Activated T-cell treated with anti-CD3 and anti-CD28 coated beads, Interleukin-2, amount 50 U/mL, for 72 hours (primary cell): Measurements from ENCODE around the gene WWOX. TPM values are rescaled to one million over a fixed set of nuclear protein-coding genes. Genes with fewer than 3 reads are reported as not detected.

Source experiments
- ATAC-seq, 2 donors: fragments of 150-1000 bp; cut with Tn5 transposase; replicated peaks in 1 of 2; 2 replicates each; pipeline ENCODE4 v1.10.0; 2021; ENCODE audit warnings: moderate library complexity in 2 of 2, mild to moderate bottlenecking in 1 of 2
- DNase-seq, 2 donors: peaks; one replicate each; pipeline ENCODE4 v3.0.0; 2021 to 2022; ENCODE audit warnings: mixed read lengths in 1 of 2
- H3K27ac Mint-ChIP-seq: one replicate; pipeline ENCODE4 v1.8.0; 2022; ENCODE audit warnings: mild to moderate bottlenecking, moderate library complexity, mixed read lengths
- H3K27me3 Mint-ChIP-seq: one replicate; pipeline ENCODE4 v1.8.0; 2022; ENCODE audit warnings: low read depth, mixed read lengths
- H3K36me3 Mint-ChIP-seq, 2 donors: one replicate each; pipeline ENCODE4 v1.8.0; 2022; ENCODE audit warnings: mixed read lengths in 2 of 2, mild to moderate bottlenecking in 1 of 2; ENCODE audit not compliant: insufficient read depth in 2 of 2
- H3K4me1 Mint-ChIP-seq: one replicate; pipeline ENCODE4 v1.8.0; 2022; ENCODE audit warnings: low read depth, mixed read lengths
- H3K4me3 Mint-ChIP-seq, 2 donors: one replicate each; pipeline ENCODE4 v1.8.0; 2022; ENCODE audit warnings: mild to moderate bottlenecking in 2 of 2, mixed read lengths in 2 of 2, moderate library complexity in 2 of 2
- H3K9me3 Mint-ChIP-seq, 2 donors: one replicate each; pipeline ENCODE4 v1.8.0; 2022; ENCODE audit warnings: mixed read lengths in 2 of 2
- total RNA-seq, 2 donors: library from RNA; stranded (reverse); gene quantifications; one replicate each; pipeline ENCODE4 v1.2.3, GENCODE V29; 2022

The WWOX gene
- total RNA-seq, 2 donors from 2014 or later: 21.2 to 21.5 TPM

DNA sequence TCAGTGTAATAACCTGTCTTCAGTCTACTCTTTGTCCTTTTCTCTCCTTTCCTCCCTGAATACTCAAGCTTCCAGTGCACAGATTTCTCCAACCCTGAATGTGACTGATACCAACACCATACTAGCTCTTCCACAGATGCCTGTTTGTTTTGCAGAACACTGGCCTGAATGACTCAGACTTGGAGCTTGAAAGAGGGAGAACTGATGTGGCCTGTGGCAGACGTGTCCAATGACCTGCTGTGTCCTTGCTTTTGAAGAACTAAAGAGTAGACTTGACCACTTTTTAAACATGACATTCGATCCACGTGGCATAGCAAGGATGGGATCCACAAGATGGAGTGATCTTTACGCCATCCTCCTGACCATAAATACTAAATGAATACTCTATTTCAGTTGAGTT is 361.0 kb downstream of the WWOX start:
- no peaks in the 10 kb centered on the region for H3K4me1 Mint-ChIP-seq
- H3K9me3 Mint-ChIP-seq: no peaks in the 10 kb centered on the region
- no peaks in the 10 kb centered on the region for H3K27me3 Mint-ChIP-seq

DNA sequence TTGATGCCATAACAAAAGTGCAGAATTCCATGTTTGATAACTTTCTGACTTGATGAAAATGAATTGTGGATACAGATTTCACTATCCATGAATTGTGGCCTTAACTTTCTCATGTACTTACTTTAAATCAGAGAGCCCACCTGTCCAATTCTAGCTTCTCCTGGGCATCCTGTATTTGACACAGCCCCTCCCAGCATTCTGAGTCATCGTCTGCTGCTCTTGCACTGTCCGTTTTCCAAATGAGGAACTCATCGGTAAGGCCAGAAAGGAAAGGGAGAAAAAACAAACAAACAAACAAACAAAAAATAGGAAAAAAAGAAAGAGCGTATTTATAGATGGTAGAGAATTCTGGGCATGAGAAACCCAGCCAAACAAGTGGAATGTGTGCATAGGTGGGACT is 361.6 kb downstream of the WWOX start:
- Mint-ChIP-seq H3K4me1 (no peaks in the 10 kb centered on the region), H3K36me3 (peaks cover 0 to 2% of the 10 kb centered on the region in 2 donors), H3K27me3 (no peaks in the 10 kb centered on the region), H3K4me3 (no peak overlapping the region), H3K27ac (no peak overlapping the region), H3K9me3 (no peaks in the 10 kb centered on the region)
- no peak for DNase-seq
- no peak for ATAC-seq

More for the DNA sequence above, 361.0 kb downstream of the WWOX start:
- H3K27ac Mint-ChIP-seq: no peak overlapping the region
- DNase-seq: no peak
- peaks cover 0 to 2% of the 10 kb centered on the region in 2 donors for H3K36me3 Mint-ChIP-seq
- no peak for ATAC-seq
- no peak overlapping the region for H3K4me3 Mint-ChIP-seq

DNA sequence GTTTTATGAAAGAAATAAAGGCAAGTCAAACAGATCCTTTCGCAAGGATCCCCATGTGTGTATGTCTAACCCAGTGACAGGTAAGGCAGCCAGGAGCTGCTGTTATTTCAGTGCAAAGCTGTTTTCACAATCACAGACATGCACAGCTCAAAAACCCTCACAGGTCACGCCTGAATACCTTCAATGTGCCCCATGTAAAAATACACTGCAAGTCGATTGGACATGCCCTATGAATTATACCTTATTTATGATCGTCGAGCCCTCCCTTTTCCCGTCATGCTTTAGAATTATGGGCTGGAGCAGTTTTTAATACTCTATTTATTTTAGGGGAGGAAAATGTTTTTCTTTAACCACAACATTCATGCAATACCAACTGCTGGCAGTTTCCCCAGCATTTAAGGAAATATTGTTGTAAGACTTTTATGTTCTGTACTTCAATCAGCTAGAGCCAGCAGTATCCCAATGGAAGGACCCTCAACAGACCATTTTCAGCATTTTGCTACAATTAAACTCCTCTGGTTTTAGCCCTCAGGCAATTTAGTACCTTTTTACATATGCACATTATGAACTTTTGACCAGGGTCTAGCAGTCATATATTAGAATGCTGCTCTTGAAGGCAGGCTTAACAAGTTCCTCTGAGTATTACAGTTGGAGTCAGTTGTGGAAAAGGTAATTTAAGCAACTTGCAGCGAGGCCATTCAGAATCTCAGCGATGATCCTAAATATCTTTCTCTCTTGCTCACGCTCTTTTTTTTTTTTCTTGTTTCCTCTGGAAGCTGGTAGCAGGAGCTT is 362.2 kb downstream of the WWOX start:
- DNase-seq (no peak), ATAC-seq (no peak)
- Mint-ChIP-seq H3K9me3 (no peaks in the 10 kb centered on the region), H3K4me3 (no peak overlapping the region), H3K4me1 (no peaks in the 10 kb centered on the region), H3K27me3 (no peaks in the 10 kb centered on the region), H3K27ac (no peak overlapping the region), H3K36me3 (peaks cover 0 to 2% of the 10 kb centered on the region in 2 donors)

DNA sequence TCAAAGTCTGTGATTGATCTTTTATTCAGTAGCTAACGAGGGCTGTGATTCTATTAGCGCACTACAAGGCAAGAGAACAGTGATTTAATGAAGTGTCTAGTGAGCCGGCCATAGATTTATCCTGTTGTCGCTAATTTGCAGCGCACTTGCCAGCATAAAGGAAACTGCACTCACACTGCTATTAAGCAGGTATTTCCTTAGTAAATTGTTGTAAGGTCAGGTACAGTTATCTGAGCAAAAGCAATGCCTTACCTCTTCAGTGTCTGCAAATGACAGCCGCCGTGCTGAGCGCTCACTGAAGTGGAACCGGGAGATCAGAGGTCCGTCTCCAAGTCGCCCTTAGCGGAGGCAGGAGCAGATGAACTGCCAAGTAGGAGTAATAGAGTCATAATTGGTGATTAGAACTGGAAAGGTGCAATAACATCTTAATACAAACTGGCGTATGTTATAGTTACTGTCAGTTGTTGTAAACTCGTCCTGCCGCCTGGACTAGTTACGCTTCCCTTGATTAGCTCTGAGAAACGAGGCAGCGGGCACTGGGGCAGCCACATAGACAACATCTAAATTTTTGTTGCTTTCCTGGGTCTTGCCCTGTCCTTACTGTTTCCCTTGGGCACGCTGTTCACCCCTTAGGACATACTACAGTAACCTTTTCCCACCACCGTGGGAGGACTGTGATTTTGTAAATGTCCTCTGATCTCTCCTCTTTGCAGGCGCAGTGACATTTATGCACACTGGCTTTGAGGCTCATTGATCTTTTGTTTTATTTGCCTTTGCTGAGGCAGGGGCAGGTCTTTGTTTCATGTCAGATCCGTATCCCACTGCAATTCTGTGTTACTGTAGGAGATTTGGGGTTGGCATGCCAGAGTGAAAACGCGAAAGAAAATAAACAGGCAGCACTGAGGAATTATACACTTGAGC is 363.1 kb downstream of the WWOX start:
- H3K9me3 Mint-ChIP-seq: no peaks in the 10 kb centered on the region

DNA sequence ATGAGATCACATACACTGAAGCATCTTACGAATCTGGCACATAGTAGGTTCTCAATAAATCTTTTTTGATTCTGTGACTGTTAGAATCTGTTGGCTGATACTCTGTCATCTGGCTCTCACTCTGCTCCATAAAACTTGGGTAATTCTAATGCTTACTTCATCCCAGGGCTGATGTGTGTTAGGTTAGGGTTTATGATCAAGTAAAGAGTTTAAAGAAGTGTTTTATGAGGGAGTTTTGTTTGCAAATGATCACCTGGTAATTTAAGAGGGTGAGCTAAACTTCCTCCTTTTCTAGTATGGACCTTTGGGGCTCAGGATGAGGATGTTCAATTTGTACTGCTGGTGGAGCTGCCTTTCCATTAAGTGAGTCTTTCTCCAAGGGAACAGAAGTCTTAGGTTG is 364.1 kb downstream of the WWOX start:
- no peak overlapping the region for H3K4me3 Mint-ChIP-seq
- no peaks in the 10 kb centered on the region for H3K27me3 Mint-ChIP-seq
- no peak for ATAC-seq
- H3K27ac Mint-ChIP-seq: no peak overlapping the region
- H3K36me3 Mint-ChIP-seq: peaks cover 0 to 2% of the 10 kb centered on the region in 2 donors
- no peaks in the 10 kb centered on the region for H3K4me1 Mint-ChIP-seq
- no peak for DNase-seq
- H3K9me3 Mint-ChIP-seq: no peaks in the 10 kb centered on the region

More for the DNA sequence above, 363.1 kb downstream of the WWOX start:
- Mint-ChIP-seq H3K4me1 (no peaks in the 10 kb centered on the region), H3K27me3 (no peaks in the 10 kb centered on the region), H3K36me3 (peaks cover 0 to 2% of the 10 kb centered on the region in 2 donors), H3K27ac (no peak overlapping the region), H3K4me3 (no peak overlapping the region)
- no peak for ATAC-seq
- DNase-seq: no peak

DNA sequence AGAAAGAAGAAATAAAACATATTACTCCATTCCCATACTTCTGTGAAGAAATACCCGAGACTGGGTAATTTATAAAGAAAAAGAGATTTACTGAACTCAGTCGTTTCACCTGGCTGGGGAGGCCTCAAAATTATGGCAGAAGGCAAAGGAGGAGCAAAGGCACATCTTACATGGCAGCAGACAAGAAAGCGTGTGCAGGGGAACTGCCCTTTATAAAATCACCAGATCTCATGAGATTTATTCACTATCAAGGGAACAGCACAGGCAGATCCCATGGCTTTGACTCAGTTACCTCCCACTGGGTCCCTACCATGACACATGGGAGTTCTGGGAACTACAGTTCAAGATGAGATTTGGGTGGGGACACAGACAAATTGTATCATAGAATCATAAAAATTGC is 365.4 kb downstream of the WWOX start:
- Mint-ChIP-seq H3K27me3 (no peaks in the 10 kb centered on the region), H3K9me3 (no peaks in the 10 kb centered on the region), H3K27ac (no peak overlapping the region), H3K4me1 (no peaks in the 10 kb centered on the region), H3K36me3 (peaks cover 0 to 2% of the 10 kb centered on the region in 2 donors), H3K4me3 (no peak overlapping the region)
- DNase-seq (no peak), ATAC-seq (no peak)

DNA sequence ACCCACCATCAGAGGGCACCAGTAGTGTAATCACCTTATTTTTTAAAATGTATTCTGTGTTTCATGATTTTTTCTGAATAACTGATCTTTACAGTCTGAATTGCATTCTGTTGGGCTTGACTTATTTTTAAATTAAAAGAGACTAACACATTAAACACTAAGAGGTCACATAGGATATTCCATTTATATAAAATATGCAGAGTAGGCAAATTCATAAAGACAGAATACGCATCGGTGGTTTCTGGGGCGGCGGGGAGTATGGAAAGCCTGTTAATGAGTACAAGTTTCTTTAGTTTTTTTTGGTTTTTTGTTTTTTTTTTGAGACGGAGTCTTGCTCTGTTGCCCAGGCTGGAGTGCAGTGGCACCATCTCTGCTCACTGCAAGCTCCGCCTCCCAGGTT is 366.3 kb downstream of the WWOX start:
- H3K36me3 Mint-ChIP-seq: peaks cover 0 to 2% of the 10 kb centered on the region in 2 donors
- ATAC-seq: no peak

DNA sequence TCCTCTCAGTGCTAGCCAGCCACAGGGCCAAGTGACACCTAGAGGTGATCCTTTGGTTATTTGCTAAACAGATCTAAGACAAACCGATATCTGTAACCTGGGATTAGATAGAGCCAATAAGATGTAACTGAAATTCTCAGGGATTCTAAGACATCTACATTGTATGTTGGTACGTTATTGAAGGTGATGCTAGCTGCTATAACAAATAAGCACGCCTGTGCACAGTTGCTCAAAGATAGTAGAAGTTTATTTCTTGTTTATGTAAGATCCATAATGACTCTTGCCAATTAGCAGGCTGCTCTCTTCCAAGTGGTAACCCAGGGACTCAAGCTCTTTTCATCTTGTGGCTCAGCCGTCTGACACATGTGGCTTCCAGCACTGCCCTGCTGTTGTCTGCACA is 370.3 kb downstream of the WWOX start:
- Mint-ChIP-seq H3K27me3 (no peaks in the 10 kb centered on the region), H3K27ac (no peak overlapping the region), H3K4me1 (no peaks in the 10 kb centered on the region), H3K4me3 (no peak overlapping the region), H3K36me3 (peaks cover 0 to under 1% of the 10 kb centered on the region in 2 donors), H3K9me3 (no peaks in the 10 kb centered on the region)
- DNase-seq: no peak
- ATAC-seq: no peak

More for the DNA sequence above, 366.3 kb downstream of the WWOX start:
- DNase-seq: no peak
- Mint-ChIP-seq H3K4me3 (no peak overlapping the region), H3K4me1 (no peaks in the 10 kb centered on the region), H3K27ac (no peak overlapping the region), H3K27me3 (no peaks in the 10 kb centered on the region), H3K9me3 (no peaks in the 10 kb centered on the region)

DNA sequence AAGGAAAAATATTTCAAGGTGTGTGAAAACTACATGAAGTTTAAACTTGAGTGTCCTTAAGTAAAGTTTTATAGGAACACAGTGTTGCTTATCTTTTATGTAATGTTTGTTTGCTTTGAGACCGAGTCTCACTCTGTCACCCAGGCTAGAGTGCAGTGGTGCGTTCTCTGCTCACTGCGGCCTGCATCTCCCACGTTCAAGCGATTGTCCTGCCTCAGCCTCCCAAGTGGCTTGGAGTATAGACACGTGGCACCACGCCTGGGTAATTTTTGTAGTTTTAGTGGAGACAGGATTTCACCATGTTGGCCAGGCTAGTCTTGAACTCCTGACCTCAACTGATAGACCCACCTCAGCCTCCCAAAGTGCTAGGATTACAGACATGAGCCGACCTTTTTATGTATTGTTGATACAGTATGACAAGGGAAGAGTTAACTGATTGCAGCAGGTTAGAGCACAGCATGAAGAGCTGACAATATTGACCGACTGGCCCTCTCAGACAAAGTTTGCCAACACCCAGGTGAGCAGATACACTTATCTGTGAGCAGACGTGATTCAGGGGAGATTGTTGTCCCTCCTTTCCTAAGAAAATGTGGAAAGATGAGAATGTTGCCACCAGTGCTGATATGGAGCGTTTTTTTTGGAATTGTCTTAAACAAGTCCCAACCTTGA is 373.7 kb downstream of the WWOX start:
- Mint-ChIP-seq H3K9me3 (no peaks in the 10 kb centered on the region), H3K4me3 (no peak overlapping the region), H3K27me3 (no peaks in the 10 kb centered on the region), H3K4me1 (no peaks in the 10 kb centered on the region), H3K36me3 (no peaks in the 10 kb centered on the region), H3K27ac (no peak overlapping the region)
- no peak for DNase-seq
- ATAC-seq: no peak

DNA sequence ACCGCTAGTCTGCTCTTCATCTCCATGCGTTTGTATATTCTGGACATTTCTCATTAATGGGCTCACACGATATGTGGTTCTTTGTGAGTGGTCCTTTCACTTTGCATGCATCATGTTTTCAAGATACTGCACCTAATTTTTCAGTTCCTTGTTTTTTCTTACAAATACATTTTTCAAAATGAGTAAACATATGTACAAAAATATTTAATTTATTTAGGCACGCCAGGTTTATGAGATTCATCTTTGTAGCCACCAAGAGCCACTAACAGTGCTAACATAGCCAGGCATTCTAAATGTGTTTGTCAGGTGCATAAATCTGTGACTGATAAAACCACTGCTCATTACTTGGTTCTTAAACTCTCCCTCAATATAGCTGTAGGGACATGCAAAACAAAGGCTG is 375.3 kb downstream of the WWOX start:
- no peaks in the 10 kb centered on the region for H3K36me3 Mint-ChIP-seq
- H3K4me1 Mint-ChIP-seq: no peaks in the 10 kb centered on the region
- H3K27me3 Mint-ChIP-seq: no peaks in the 10 kb centered on the region
- H3K9me3 Mint-ChIP-seq: no peaks in the 10 kb centered on the region
- H3K4me3 Mint-ChIP-seq: no peak overlapping the region
- no peak for DNase-seq
- no peak for ATAC-seq
- H3K27ac Mint-ChIP-seq: no peak overlapping the region

DNA sequence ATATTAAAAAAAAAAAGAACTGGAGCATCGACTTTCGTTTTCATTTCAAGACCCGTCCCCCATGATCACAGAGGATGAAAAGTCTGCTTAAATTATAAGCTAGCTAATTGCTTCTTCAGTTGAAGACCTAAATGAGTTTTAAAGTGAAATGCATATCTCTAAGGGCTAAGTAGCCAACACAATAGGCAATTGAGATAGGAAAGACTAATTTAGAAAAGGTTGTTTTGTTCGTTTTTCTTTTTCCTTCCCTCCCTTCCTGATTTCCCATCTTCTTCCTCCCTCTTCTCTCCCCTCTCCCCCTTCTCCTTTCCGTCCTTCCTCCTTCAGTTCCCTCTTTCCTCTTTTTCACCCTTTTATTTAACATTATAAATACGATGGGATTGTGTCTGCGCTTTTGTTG is 377.2 kb downstream of the WWOX start:
- no peak for DNase-seq
- Mint-ChIP-seq H3K4me3 (no peak overlapping the region), H3K27ac (no peak overlapping the region), H3K4me1 (no peaks in the 10 kb centered on the region), H3K9me3 (no peaks in the 10 kb centered on the region), H3K36me3 (no peaks in the 10 kb centered on the region), H3K27me3 (no peaks in the 10 kb centered on the region)
- no peak for ATAC-seq

DNA sequence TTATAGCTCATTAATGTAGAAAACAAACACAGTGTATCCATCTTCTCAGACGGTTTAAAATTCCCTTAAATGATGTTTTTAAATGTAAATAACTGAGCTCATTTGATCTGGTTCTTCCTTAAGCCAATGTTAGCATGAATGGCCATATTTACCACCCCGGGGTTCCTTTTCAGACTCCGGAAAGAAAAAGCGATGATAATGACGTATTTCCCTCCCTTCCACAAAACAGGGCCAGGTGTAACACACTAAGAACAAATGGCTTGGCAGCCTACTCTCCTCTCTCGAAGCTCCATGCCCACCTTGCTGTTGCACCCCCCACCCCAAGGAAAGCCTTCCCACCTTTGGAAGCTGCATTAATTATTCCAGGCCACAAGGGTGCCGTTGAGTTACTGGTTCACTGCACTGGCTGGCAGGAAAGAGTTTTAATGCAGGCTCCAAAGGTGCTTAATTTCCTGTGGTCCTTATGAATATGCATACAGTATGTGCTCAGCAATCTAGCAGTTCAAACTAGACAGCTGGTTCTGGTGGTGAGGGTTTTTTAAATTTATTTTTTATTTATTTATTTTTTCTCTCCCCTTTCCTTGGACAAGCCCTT is 378.9 kb downstream of the WWOX start:
- no peaks in the 10 kb centered on the region for H3K9me3 Mint-ChIP-seq
- no peaks in the 10 kb centered on the region for H3K36me3 Mint-ChIP-seq
- peak in 1 of 2 donors; percentile 2 for DNase-seq
- H3K27me3 Mint-ChIP-seq: no peaks in the 10 kb centered on the region
- H3K4me3 Mint-ChIP-seq: no peak overlapping the region
- no peak overlapping the region for H3K27ac Mint-ChIP-seq
- ATAC-seq: no peak
- no peaks in the 10 kb centered on the region for H3K4me1 Mint-ChIP-seq

DNA sequence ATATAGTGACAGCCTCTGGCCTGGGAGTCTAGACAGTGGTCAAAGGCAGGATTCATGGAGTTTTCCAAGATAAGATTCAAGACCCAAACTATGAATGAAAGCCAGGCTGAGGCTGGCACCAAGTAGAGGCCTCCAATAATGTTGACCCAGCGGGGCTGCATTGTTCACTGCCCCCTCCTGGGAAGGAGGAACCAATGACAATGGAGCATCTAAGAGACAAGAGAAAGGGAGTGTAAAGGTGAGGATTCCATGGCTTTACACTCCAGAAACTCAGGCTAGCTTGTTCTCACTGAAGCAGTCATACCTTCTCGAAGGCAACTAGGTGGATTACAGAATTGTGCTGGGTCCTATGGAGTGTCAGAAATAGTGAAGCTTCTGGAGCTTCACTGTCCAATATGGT is 380.3 kb downstream of the WWOX start:
- DNase-seq (no peak), ATAC-seq (no peak)
- Mint-ChIP-seq H3K36me3 (no peaks in the 10 kb centered on the region), H3K4me1 (no peaks in the 10 kb centered on the region), H3K27ac (no peak overlapping the region), H3K4me3 (no peak overlapping the region), H3K9me3 (no peaks in the 10 kb centered on the region), H3K27me3 (no peaks in the 10 kb centered on the region)
